GM21717 (cell line): ENCODE results near the gene PMFBP1.

Experiments used
- ATAC-seq: cut with Tn5 transposase; IDR thresholded peaks from one replicate; pipeline ENCODE4 v1.9.1; 2021; ENCODE audit warnings: mild to moderate bottlenecking, moderate library complexity; ENCODE audit not compliant: unreplicated experiment

The PMFBP1 gene

GRCh38 chr16:72134507-72134906 is 37.4 kb downstream of the PMFBP1 start:
- ATAC-seq = no peak

DNA sequence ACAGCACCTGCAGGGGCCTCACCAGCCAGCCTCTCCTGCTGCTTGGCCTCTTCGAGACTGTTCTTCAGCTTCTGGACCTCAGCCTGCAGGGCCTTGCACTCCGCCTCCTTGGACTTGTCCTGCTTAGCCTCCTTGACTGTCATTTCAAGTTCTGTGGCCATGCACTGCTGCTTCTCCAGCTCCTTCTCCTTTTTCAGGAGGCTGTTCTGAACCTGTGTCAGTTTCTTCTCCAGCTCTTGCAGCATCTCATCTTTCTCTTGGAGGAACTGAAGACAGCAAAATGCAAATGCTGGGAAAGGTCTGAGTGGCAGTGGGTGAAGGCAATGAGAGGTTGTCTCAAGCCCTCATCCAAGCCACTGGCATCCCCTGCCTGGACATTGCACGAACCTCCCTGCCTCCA is 39.2 kb downstream of the PMFBP1 start:
- no peak for ATAC-seq

GRCh38 chr16:72131036-72131435 is 40.9 kb downstream of the PMFBP1 start:
- no peak for ATAC-seq

- ATAC-seq = no peak
These were observed 41.8 kb downstream of the PMFBP1 start for GRCh38 chr16:72129976-72130656.

DNA sequence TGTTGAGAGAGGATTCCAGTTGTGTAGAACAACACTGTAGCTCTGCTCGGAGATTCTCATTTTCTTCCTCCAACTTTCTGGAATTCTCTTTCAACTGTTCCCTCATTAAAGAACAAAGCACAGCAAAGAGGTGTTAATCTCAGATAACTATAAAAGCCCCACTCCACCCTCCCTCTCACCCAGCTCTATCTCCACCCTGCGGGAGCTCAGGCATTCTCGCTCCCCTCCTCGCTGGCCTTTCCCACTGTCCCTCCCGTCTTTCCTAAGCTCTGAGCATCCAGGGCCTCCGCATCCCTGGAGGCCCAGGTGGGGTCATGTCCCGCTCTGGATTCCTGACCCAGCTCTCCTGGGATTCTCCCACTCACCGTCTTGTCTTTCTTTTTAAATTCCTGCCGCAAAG is 43.3 kb downstream of the PMFBP1 start:
- ATAC-seq = no peak

DNA sequence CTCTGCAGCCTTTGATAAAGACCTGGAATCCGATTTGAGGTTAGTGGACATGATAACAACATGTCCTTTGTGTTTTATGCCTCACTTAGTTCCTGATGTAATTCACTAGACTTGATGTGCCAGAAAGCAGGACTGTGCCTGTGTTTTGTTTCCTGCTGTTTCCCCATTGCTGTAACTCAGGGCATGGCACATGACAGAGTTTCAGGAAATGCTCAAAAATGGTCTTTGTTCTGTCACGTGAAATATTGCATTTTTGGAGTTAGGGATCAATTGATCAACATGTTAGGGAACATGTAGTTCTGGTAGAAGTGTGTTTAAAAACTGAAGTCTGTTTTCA is 45.6 kb downstream of the PMFBP1 start:
- ATAC-seq = no peak

DNA sequence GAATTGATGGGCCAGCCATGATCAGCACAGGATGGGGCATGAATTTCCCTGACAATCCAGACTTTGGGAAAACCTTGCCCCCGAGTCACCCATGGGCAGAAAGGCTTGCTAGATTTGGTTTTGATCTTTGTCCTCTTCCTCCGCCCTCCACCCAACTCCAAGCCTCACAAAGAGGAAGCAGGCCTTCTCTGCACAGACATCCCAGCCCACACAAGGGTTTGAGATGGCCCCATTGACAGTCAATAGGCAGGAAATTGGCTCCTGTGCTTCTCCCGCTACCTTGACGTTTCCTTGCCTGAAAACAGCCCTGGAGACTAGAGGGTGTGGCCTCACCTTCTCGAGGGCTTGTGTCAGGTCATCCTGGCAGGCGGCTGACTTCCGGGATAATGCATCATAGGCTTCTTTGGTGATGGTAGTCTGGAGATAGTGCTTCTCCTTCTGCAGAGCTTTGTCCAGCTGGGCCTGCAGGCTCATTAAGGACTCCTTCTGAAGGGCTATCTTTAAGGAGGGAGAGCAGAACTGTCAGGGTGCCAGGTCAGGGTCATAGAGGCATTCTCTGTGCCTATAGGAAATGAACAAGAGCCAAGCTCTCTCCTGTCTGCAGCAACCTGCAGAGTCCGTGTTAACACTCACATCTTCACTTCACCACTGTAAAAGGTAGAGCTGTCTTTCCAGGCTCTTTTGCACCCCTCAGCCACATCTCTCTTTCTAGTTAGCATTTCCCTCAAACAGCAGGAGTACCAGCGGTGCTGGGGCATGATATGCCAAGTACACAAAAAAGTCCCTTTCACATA is 46.1 kb downstream of the PMFBP1 start:
- ATAC-seq = no peak

DNA sequence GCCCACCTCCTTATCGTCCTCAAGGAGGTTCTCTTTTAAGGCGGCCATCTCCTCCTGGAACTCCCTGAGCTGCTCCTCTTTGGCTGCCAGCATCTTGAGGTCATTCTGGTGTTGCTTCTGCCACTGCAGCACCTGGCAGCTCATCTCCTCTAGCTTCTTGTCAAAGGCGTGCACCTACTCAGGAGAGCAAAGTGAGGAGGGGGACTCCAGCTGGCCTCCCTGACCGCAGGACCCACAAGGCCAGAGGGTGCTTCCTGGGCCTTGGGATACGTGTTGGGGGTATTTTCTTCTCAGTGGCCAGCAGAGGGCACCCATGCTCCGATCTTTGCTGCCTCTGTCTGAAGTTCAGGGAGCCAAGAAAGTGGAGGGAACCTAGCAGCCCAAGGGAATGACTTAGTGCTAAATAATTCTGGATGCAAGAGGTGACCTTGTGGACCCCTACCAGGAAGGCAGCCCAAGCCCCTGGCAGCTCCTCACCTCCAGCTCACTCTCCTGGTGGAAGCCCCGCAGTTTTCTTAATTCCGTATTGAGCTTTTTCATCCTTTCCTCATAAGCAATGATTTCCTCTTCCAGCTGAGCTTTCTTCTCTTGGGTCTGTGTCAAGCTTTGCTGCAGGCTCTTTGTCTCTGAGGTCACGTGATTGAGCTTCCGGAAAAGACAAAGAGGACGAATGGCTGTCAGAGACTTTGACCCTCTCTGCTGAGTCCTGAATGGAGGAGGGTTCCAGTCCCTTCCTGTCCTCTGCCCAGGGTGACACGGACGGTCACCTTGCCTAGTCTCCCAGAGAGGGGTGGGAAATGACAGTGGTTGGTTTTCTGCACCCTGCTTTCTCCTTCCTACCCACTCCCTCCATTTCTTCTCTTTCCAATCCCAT is 47.0 kb downstream of the PMFBP1 start:
- ATAC-seq = no peak

GRCh38 chr16:72124148-72124547 is 47.8 kb downstream of the PMFBP1 start:
- ATAC-seq = no peak

GRCh38 chr16:72123426-72123825 is 48.5 kb downstream of the PMFBP1 start:
- ATAC-seq = no peak

- ATAC-seq = no peak
These were observed 49.0 kb downstream of the PMFBP1 start for GRCh38 chr16:72122916-72123315.

DNA sequence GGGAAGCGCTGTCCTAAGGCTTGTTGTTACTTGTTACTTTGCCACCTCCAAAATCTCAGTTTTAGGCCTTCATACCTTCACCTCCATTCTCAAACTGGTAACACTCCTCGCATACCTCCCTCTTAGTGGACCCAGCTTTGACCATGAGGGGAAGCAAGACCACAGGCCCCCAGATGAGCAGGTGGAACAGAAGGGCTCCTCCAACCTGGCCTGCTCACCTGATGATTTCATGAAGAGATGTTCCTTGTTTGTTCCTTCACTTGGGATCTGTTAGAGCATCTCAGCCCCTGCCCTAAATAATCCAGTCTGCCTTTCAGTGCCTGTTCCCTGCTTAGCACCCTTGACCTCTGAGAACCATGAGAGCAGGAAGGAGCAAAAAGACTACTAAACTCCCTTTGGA is 49.6 kb downstream of the PMFBP1 start:
- ATAC-seq = no peak

DNA sequence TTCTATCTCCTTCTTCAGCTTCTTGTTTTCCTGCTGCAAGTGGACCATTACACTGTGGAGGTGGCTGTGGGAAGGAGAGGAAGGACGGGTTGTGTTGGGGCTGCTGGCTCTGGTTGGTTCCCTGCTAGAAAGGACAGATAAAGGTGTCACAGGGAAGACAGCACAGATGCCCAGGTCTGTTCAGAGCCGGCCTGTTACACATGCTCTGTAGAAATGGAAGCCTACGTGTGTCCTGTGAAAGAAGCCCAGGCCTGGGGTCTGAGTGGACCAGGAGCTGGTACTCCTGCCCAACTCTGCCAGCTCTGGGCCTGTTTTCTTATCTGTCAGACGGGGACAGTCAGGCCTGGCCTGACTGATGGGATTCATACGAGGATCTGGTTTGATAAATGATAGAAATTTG is 51.9 kb downstream of the PMFBP1 start:
- ATAC-seq = no peak

DNA sequence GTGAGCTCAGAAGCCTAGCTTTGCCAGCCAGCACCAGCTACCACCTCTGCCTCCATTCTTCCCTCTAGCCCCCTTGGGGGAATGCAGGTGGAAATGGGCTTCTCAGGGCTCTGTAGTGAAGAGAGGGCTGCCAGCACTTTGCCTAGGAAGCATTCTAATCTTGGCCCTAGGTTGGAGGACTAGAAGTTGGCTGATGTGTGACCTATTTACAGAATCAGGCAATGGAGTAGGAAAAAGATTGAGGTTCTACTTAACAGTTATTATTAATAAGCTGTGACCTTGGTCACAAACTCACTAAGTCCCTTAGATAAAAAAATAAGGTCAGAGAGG is 58.4 kb downstream of the PMFBP1 start:
- ATAC-seq = no peak

GRCh38 chr16:72112906-72113615 is 58.9 kb downstream of the PMFBP1 start:
- ATAC-seq = no peak

GRCh38 chr16:72112452-72112792 is 59.5 kb downstream of the PMFBP1 start:
- ATAC-seq = no peak

DNA sequence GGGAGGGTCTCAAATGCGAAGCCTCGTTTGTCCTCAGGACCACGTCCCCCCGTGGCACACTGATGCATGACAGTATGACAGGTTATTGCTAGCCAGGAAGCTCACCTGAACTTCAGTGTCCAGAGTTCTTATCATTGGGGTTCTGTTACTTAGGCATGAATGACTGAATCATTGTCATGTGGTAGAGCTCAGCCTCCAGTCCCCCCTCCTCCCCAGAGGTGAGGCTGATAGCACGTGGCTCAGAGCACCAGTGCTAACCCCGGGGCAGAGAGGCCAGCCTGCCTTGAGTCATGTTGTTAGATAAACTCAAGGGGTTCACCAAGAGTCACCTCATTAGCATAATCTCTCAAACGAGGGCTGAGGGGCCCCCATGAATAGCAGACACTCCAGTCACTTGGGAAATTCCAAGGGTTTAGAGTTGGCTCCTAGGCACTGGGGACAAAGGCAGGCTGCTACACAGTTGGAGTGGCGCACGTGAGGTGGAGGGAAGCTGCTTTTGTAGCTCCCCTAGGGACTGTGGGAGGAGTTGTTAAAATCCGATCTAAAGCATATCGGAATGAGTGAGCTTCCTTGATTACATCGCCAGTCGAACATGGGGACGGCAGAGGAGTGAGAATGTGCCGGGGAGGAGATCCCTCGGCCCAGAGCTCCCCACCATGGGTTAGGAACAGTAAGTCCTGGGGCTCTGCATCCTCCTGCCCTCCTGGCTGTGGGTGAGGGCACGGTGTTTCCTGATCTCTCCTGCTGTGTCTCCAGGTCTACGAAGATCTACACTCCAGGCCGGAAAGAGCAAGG is 60.1 kb downstream of the PMFBP1 start:
- ATAC-seq = no peak

- ATAC-seq = no peak
These were observed 61.0 kb downstream of the PMFBP1 start for GRCh38 chr16:72110662-72111615.

DNA sequence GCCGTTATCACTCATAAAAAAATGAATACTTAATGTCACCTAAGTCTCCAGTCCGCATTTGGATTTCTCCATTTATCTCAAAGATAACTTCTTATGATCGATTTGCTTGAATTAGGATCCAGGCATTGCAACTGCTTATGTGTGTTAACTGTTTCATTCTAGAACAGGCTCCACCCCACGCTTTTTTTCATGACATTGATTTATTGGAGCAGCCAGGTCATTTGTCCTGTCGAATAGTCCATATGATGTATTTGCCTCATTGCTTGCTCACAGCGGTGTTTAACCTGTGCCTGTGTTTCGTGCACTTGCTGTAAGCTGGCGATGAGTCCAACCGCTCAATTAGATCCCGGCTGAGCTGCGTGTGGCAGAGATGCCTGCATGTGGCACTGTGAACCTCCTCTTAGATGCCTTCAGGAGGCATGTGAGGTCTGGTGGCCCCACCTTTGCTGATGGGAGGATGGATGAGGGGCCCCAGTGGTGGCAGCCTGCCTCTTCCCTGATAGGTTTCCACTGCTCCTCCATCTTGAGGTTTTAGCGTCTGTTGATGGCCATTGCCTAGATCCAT is 61.9 kb downstream of the PMFBP1 start:
- no peak for ATAC-seq
